ENCODE results near the gene PCP4L1.
"Not testable (repeated sequence)": the region's sequence is repeated elsewhere in the genome, so short reads cannot be mapped to it uniquely, and the experiment has no call there.

The PCP4L1 gene

DNA sequence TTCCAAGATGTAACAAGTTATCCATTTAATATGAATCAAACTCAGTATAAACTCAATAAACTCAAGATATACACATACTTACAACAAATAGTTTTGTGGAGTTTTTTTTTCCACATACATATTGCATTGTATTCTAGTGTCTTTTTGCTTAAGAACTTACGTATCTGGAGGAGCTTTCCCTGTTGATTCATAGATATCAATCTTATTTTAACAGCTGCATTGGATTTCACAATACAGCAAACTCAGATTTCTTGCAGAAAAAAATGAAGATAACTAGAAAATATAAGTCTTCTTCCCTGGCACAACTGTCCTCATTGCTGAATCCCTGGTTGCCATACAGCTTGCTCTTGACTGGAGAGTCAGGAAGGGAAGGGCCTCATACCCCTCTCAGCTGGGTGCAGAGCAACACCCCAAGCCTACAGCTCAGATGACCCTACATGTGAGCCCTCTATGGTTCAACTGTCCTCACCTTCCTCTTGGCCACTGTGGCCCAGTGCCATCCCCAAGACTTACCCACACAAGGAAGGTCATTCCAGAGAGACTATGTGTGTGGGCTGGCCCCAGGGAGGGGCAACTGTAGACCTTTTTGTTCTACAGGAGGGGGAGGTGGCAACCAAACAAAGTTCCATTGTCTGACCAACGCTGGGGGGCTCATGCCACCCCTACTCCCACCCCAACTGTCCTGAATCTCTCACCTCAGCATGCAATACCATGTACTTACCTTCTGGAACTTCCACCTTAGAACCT is 49.5 kb downstream of the PCP4L1 start:
- no peak for DNase-seq (ENCODE audit: insufficient read length, low spot score)
- no peak for FAIRE-seq

DNA sequence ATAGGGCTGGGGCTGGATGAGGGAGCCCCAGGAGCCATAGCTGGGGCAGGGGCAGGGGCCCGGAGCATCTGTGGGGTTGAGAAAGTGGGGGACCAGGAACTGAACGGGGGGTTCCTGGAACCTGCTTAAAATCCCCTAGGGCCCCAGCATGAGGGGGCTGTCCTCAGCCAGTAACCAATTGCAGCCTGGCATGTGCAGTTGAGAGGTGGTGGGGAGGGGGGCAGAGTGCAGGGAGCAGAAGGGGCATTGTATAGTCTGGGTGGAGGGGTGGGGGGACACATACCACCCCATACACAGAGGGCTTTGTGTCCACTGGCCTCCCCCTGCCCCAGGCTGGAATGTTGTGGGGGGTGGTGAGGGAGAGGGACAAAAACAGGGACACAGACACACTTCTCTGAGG is 51.3 kb downstream of the PCP4L1 start, which contains the start of gene MPZ:
Gene MPZ, minus strand, starts transcription at position 101 of the 400 bp plus-strand sequence. Its CDS starts 63 bp downstream, at position 38.
- no peak for FAIRE-seq
- DNase-seq (ENCODE audit: insufficient read length, low spot score), result no peak
- TF ChIP-seq POLR2A (IDR thresholded peaks at IDR 0.05; ENCODE audit: low read depth, low read length), result no peak

More for the DNA sequence above, 49.5 kb downstream of the PCP4L1 start:
- TF ChIP-seq POLR2A (IDR thresholded peaks at IDR 0.05; ENCODE audit: low read depth, low read length), result no peak

DNA sequence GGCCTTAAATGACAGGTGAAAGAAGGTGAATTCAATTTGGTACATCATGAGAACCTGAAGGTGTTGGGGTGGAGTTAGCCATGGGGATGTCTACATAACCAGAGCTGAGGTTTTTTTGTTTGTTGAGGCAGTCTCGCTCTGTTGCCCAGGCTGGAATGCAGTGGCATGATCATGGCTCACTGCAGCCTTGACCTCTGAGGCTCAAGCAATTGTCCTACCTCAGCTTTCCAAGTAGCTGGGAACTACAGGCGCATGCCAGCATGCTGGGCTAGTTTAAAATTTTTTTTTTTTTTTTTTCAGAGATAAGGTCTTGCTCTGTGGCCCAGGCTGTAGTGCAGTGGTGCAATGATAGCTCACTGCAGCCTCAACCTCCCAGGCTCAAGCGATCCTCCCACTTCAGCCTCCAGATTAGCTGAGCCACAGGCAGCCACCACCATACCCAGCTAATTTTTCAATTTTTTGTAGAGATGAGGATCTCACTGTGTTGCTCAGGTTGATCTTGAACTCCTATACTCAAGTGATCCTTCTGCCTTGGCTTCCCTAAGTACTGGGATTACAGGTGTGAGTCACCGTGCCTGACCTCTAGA is 53.1 kb downstream of the PCP4L1 start:
- no peak for FAIRE-seq
- no peak for TF ChIP-seq POLR2A (IDR thresholded peaks at IDR 0.05; ENCODE audit: low read depth, low read length)
- no peak for DNase-seq (ENCODE audit: insufficient read length, low spot score)

DNA sequence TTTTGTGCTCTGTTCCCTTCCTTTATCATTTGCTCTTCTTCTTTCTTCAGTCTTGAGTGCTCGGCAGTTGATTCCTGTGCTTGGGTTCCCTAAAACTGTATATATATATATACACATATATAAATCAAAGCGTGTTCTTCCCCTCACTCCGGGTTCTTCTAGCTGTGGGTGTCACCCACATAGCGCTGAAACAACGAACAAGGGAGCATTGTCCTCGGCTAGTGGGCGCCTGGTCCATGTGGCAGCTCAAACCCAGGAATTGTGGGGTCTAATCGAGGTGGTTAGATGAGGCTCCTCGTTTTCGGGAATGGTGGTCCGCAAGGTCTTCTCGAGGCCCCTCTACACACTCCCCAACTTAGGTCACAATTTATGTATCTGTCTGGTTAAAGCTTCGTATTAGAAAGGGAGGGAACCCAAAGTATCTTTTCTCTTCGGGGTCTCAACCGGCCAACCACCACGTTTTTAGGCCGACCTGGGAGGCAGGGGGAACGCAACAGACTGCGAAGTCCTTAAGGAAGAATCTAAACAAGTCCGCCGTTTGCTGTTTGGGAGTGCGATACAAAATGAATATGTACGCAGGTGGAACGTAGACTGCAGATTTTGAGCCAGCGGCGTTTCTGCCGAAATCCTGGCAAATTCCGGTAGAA is 55.1 kb downstream of the PCP4L1 start:
- DNase-seq (ENCODE audit: insufficient read length, low spot score) (no peak), FAIRE-seq (no peak)
- TF ChIP-seq POLR2A (IDR thresholded peaks at IDR 0.05; ENCODE audit: low read depth, low read length), result no peak

DNA sequence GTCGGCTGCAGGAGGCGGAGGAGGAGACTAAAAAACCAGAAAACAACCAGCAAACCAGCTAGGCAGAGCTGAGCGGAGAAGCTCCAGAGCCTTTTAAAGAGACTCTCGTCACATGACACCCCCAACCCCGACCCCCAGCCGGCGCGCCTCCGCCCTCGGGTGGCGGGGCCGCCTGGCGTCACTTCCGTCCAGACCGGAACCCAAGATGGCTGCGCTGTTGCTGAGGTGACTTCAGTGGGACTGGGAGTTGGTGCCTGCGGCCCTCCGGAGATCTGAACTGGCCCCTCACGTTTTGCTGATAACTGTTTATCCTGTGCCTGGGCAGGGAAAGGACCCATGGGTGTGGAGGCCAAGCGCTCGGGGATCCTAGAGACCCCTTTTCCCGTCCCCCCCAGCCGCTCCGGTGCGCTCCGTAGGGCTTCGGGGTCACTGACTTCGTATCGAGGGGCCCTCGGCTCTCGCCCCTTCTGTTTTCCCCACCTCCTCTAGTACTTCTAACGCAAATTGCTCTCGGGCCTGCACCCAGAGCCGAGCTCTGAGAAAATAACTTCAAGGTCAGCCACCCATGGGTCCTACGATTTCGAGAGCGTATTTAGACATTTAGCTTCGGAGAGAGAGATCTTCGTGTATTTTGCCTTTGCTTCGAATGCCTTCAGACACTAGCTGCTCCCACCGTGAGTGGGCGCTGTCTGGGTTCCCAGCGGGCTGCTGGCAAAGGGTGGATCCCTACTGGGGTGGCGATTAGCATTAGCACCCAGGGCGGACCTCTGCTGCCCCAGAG is 55.8 kb downstream of the PCP4L1 start, which contains the start of gene SDHC:
Gene SDHC, plus strand, starts transcription at position 181 of the 781 bp plus-strand sequence. Its CDS starts 25 bp downstream, at position 206.
- no peak for FAIRE-seq
- peak; percentile 84 for DNase-seq (ENCODE audit: insufficient read length, low spot score)
- peak; percentile 90 for TF ChIP-seq POLR2A (IDR thresholded peaks at IDR 0.05; ENCODE audit: low read depth, low read length)

DNA sequence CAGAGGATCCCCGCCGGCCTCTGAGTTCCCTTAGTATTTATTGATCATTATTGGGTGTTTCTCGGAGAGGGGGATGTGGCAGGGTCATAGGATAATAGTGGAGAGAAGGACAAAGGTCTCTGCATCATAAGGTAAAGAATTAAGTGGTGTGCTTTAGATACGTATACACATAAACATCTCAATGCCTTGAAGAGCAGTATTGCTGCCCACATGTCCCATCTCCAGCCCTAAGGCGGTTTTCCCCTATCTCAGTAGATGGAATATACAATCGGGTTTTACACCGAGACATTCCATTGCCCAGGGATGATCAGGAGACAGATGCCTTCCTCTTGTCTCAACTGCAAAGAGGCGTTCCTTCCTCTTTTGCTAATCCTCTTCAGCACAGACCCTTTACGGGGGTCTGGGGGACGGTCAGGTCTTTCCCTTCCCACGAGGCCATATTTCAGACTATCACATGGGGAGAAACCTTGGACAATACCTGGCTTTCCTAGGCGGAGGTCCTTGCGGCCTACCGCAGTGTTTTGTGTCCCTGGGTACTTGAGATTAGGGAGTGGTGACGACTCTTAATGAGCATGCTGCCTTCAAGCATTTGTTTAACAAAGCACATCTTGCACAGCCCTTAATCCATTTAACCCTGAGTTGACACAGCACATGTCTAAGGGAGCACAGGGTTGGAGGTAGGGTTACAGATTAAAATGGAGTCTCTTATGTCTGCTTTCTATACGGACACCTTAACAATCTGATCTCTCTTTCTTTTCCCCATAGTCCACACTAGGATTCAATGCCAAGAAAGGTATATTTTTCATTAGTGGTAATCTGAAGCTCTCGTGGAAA is 57.5 kb downstream of the PCP4L1 start:
- not testable (repeated sequence) for FAIRE-seq; DNase-seq (ENCODE audit: insufficient read length, low spot score)

DNA sequence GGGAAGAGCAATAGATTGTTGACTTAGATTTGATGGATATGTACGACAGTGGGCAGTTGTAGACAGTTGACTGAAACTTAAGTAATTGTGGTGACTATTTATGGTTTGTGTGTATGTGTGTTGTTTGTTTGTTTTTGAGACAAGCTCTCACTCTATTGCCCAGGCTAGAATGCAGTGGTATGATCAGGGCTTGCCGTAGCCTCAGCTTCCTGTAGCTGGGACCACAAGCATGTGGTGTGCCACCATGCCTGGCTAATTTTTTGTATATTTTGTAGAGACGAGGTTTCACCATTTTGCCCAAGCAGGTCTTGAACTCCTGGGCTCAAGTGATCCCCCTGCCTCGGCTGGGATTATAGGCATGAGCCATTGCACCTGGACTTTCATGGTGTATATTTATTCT is 65.5 kb downstream of the PCP4L1 start:
- DNase-seq (ENCODE audit: insufficient read length, low spot score), result no peak
- no peak for TF ChIP-seq POLR2A (IDR thresholded peaks at IDR 0.05; ENCODE audit: low read depth, low read length)
- no peak for FAIRE-seq

DNA sequence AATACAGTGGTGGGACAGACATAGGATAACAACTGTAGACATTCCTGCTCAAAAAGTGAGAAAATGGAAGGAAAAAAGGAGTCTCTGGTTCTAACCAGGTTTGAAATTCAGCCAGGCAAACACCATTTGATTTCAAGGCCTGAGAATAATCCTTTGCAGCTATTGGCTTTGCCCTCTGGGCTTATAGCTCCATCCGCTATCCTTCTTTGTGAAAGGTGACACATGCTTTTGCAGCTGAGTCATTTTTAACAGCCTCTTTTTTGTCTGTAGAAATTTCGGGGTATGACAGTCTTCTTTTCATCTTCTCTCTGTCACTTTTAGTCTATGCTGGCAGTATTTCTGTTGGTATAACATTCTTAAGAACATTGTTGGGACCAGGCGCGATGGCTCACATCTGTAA is 71.8 kb downstream of the PCP4L1 start:
- no peak for FAIRE-seq
- TF ChIP-seq POLR2A (IDR thresholded peaks at IDR 0.05; ENCODE audit: low read depth, low read length), result no peak
- DNase-seq (ENCODE audit: insufficient read length, low spot score), result peak; percentile 28

DNA sequence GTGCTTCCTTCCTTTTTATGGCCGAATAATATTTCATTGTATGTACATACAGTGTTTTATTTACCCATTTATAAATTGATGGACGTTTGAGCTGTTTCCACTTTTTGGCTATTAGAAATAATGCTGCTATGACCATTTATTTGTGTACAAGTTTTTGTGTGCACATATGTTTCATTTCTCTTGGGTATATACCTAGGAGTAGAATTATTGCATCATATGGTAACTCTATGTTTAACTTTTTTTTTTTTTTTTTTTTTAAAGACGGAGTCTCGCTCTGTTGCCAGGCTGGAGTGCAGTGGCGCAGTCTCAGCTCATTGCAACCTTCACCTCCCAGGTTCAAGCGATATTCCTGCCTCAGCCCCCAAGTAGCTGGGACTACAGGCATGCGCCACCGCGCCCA is 74.6 kb downstream of the PCP4L1 start:
- TF ChIP-seq POLR2A (IDR thresholded peaks at IDR 0.05; ENCODE audit: low read depth, low read length), result no peak
- DNase-seq (ENCODE audit: insufficient read length, low spot score) (no peak), FAIRE-seq (no peak)
